GM12801 (cell line): ENCODE measurements around the gene THOC1.

ENCODE experiments used
- TF ChIP-seq, protein P1 (sequence below): IDR thresholded peaks from one replicate; pipeline ENCODE4 v1.5.1; 2011; ENCODE audit warnings: control low read depth; ENCODE audit not compliant: insufficient read length; ENCODE audit errors: extremely low read depth

The THOC1 gene

DNA sequence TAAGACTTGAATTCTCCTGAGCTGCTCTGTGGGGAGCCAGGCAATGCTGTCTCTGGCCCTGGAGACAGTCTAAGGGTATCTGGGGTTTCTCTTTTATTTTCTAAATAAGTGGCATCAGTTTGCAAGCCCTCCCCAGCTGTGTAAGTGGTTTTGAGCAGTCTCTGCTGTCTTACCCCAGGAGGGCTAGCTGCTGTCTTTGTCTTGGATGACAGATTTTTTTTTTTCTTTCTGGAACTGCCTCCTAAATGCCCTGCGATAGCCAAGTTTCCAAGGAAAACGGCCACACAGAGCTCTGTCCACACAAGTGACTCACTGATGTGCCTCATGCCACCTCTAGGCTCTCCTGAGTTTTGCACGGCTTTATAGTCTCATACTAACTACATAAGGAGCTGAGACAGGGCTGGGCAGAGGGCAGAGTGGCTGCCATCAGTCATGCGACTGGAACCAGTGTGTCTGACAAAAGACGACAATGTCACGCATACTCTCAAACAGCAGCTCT lies 37.2 kb upstream of the THOC1 start:
- TF ChIP-seq, protein P1, sequence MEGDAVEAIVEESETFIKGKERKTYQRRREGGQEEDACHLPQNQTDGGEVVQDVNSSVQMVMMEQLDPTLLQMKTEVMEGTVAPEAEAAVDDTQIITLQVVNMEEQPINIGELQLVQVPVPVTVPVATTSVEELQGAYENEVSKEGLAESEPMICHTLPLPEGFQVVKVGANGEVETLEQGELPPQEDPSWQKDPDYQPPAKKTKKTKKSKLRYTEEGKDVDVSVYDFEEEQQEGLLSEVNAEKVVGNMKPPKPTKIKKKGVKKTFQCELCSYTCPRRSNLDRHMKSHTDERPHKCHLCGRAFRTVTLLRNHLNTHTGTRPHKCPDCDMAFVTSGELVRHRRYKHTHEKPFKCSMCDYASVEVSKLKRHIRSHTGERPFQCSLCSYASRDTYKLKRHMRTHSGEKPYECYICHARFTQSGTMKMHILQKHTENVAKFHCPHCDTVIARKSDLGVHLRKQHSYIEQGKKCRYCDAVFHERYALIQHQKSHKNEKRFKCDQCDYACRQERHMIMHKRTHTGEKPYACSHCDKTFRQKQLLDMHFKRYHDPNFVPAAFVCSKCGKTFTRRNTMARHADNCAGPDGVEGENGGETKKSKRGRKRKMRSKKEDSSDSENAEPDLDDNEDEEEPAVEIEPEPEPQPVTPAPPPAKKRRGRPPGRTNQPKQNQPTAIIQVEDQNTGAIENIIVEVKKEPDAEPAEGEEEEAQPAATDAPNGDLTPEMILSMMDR, result no peak

DNA sequence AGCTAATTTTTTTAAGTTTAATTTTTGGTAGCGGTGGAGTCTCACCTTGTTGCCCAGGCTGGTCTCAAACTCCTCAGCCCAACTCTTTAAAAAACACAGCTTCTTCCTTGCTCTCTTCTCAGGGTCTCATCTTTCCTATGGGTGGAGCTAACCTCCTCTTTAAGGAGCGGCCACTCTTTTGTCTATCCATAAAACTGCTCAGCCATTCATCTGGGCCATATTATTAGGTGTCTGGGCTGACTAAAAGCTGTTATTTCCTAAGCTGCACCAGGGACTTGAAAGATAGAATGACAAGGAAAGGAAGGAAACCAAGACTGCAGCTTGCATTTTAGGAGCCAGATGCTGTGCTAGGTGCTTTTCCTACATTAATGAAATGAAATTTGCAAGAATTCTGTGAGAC lies 35.8 kb upstream of the THOC1 start:
- TF ChIP-seq, protein P1, result no peak

DNA sequence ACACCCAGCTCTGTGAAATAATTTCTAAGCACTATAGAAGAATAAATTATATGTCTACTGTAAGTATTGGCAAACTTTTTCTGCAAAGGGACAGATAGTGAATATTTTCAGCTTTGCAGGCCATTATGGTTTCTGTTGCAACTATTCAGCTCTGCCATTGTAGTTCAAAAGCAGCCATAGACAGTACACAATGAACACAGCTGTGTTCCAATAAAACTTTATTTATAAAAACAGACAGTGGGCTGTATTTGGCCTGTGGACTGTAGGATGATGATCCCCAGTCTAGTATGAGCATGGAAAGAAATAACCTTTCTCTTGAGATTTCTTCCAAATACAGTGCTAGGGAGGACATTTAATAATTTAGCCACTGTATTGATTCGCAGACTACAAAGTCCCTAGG lies 35.2 kb upstream of the THOC1 start:
- TF ChIP-seq, protein P1, result no peak

DNA sequence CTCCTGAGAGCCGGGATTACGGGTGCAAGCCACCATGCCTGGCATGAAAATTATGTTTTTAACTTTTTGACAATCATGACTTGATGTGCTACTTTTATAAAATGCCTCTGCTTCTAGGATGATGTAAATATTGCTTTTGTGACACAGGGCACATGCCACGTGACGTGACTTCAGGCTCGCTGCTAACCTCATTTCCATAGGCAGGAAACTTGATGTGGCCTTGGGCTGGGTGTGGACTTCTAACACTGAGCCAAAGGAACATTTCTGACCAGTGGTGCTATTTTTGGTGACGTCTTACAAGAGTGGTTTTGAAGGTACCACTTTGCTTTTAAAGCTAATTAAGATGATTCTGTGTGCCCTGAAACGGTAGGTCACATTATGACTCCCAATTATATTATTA lies 34.2 kb upstream of the THOC1 start:
- TF ChIP-seq, protein P1, result no peak

DNA sequence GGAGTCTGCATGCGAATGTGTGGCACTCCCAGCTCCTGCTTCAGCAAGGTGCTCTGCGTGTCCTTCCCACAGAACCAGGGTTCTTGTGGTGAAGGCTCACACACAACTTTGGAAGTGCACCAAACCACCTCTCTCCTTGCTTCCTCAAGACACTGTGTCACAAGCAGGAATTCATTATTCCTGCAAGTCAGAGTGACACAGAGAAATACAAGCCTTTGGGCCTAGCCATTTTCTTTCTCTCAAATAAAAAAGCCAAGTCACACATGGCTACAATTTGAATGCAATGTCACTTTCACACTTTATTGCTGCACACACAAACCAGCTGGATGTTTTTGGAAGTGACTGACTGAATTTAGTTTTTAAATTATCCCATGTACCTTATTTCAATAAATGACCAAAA lies 30.1 kb upstream of the THOC1 start:
- TF ChIP-seq, protein P1, result no peak

DNA sequence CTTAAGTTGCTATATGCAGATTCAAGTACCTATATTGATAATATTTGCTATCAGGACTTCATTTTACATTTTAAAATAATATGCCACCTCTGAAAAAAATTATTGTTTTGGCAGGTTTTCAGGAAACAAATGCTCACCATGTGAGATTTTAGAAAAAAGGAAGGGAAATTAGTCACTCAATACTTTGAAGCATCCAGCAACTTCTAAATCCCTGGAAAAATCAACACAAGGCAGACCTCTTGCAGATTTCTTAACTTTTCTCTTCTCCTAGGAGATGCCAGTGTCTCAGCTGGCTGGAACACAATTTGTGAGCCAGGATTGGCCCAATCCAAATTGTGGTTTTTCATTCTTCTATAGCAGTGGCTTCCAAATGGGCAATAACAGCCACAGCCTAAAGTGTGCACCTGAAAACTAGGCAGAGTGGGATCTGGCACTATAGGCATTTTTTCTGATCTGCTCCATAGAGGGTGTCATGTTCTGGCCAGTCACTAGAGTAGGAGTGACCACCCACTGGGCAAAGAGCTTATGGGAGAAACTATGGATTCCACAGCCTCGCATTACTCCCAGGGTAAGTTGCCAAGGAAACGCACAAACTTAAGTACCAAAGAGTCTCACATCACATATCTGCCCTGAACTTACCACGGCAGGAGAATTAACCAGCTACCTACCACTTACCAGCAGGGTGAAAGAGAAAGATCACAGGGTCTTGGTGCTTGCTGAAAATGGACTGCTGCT lies 28.1 kb upstream of the THOC1 start:
- TF ChIP-seq, protein P1, result no peak

DNA sequence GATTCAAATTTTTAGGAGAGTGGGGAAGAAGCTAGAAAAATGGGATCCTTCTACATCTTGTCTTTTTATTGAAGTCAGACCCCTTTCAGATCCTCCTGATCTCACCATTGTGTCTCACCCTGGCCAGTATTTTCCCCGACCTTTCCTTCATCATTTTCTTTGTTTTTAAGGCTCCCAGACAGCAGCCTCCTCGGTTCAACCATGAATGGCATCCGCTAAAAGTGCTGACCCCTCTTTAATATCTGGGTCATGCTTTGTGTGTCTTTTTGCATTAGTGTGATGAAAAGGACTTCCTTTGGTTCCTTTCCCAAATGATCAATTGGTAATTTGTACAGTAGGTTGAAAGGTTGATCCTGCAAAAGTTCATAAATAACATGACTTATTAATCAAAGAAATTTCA lies 26.7 kb upstream of the THOC1 start:
- TF ChIP-seq, protein P1, result no peak

DNA sequence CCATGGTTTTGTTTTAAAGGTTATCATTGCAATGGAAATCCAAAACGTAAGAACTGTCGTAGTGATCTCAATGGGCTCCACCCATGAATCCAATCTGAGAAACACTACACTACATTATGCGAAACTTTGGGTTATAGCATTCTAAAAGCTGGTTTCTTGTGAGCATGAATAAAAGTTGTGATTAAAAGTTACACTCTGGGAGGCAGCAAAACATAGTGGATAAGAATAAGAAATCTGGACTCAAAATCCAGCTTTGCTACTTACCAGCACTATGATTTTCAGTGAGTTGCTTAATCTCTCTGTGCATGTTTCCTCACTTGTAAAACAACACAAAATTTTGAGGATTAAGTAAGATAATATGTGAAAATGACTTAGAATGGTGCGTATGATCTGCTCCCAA lies 25.7 kb upstream of the THOC1 start:
- TF ChIP-seq, protein P1, result no peak
